ENCODE measurements around the gene OSGIN1.

The OSGIN1 gene

GRCh38 chr16:83983491-83983890, 30.5 kb downstream of the OSGIN1 start:
- no peak for DNase-seq
- no peak for TF ChIP-seq CTCF (IDR thresholded peaks at IDR 0.05)
- Histone ChIP-seq H3K4me1 (no peaks in the 10 kb centered on the region), H3K36me3 (no peaks in the 10 kb centered on the region), H3K9me3 (peaks cover 0 to 4% (median 2%) of the 10 kb centered on the region in 3 donors), H3K4me3 (no peak overlapping the region), H3K27ac (no peak overlapping the region), H3K27me3 (no peaks in the 10 kb centered on the region)
- intact Hi-C loops (cut with DNase I; ENCODE audit: low total_unique reads), result no loop called here

GRCh38 chr16:83989300-83989699, 36.3 kb downstream of the OSGIN1 start:
- Histone ChIP-seq H3K27me3 (peaks cover 0 to 6% of the 10 kb centered on the region in 2 donors), H3K9me3 (no peaks in the 10 kb centered on the region), H3K27ac (no peak overlapping the region), H3K36me3 (no peaks in the 10 kb centered on the region), H3K4me3 (no peak overlapping the region), H3K4me1 (no peaks in the 10 kb centered on the region)
- intact Hi-C loops (cut with DNase I; ENCODE audit: low total_unique reads), result no loop called here
- no peak for DNase-seq
- no peak for TF ChIP-seq CTCF (IDR thresholded peaks at IDR 0.05)

- intact Hi-C loops (cut with DNase I; ENCODE audit: low total_unique reads), result no loop called here
- H3K4me3 ChIP-seq, result no peak overlapping the region
- no peak for DNase-seq
- H3K27ac ChIP-seq, result no peak overlapping the region
- H3K4me1 ChIP-seq, result no peaks in the 10 kb centered on the region
- H3K9me3 ChIP-seq, result no peaks in the 10 kb centered on the region
- TF ChIP-seq CTCF (IDR thresholded peaks at IDR 0.05), result no peak
- no peaks in the 10 kb centered on the region for H3K36me3 ChIP-seq
- peaks cover 0 to 14% of the 10 kb centered on the region in 2 donors for H3K27me3 ChIP-seq
Observed at GRCh38 chr16:83990492-83990891, 37.5 kb downstream of the OSGIN1 start.

GRCh38 chr16:83992624-83993023, 39.6 kb downstream of the OSGIN1 start:
- intact Hi-C loops (cut with DNase I; ENCODE audit: low total_unique reads), result no loop called here
- Histone ChIP-seq H3K9me3 (no peaks in the 10 kb centered on the region), H3K4me1 (peaks cover 0 to 3% (median 0%) of the 10 kb centered on the region in 4 donors), H3K36me3 (no peaks in the 10 kb centered on the region), H3K27ac (no peak overlapping the region), H3K27me3 (peaks cover 0 to 30% of the 10 kb centered on the region in 2 donors), H3K4me3 (no peak overlapping the region)
- DNase-seq, result no peak
- TF ChIP-seq CTCF (IDR thresholded peaks at IDR 0.05), result no peak

- no peak for TF ChIP-seq CTCF (IDR thresholded peaks at IDR 0.05)
- Histone ChIP-seq H3K27ac (no peak overlapping the region), H3K9me3 (no peaks in the 10 kb centered on the region), H3K36me3 (no peaks in the 10 kb centered on the region), H3K27me3 (peaks cover 0 to 45% of the 10 kb centered on the region in 2 donors), H3K4me1 (peaks cover 0 to 3% (median 0%) of the 10 kb centered on the region in 4 donors), H3K4me3 (no peak overlapping the region)
- no peak for DNase-seq
- intact Hi-C loops (cut with DNase I; ENCODE audit: low total_unique reads), result no loop called here
Observed at GRCh38 chr16:83994087-83994486, 41.0 kb downstream of the OSGIN1 start.

- intact Hi-C loops (cut with DNase I; ENCODE audit: low total_unique reads), result no loop called here
Observed at GRCh38 chr16:83994703-83995102, 41.7 kb downstream of the OSGIN1 start.

More at GRCh38 chr16:83994703-83995102, 41.7 kb downstream of the OSGIN1 start:
- Histone ChIP-seq H3K27me3 (peaks cover 0 to 51% of the 10 kb centered on the region in 2 donors), H3K27ac (no peak overlapping the region), H3K4me1 (peaks cover 0 to 3% (median 0%) of the 10 kb centered on the region in 4 donors), H3K36me3 (no peaks in the 10 kb centered on the region), H3K4me3 (no peak overlapping the region), H3K9me3 (no peaks in the 10 kb centered on the region)
- no peak for TF ChIP-seq CTCF (IDR thresholded peaks at IDR 0.05)
- DNase-seq, result no peak
